ENCODE data around the gene YEATS2.

YEATS2 gene

DNA sequence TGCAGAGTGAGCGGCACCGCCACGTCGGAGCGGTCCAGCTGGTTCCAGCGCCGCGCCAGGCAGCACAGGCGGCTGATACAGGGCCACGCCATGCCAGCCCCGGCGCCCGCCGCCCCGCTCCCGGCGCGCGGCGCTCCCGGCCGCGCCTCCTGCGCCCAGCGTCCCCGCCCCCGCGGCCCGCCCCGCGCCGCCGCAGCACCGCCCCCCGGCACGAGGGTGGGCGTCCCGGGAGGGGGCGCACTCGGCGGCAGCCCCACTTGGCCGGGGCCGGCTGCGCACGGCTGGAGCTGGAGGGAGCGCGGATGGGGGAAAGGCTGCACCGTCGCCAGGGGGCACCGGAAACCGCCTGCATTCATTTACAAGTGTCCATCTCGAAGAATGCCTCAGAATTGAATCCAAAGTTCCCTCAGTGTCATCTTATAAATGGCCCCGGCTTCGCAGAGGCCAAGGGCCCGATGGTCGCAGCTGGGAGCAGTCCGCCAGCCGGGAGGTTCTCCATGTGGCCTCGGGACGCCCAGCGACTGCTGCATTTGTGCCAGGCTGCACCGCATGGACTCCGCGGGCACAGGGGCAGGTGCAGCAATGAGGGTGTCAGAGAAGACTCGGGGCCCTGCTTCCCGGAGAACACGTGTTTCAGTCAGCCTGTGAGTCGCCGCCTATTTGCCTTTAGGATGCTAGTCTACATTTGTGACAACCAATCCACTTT lies 128.0 kb downstream of the YEATS2 start, which contains the start of gene MAP6D1:
Gene MAP6D1 (minus strand): TSS at position 122 of the 706 bp plus-strand sequence. CDS start 30 bp downstream, at position 92.
- Histone ChIP-seq H3K4me3 (ENCODE audit: low read depth, low read length) (peak within 1 kb of the TSS; percentile 78), H3K36me3 (ENCODE audit: control insufficient read depth in 2 of 2, insufficient read depth in 1 of 2, low read length in 2 of 2) (peaks cover 0 to 28% of the 10 kb centered on the region in 2 experiments; a peak in 2 of 3 replicates), H3K4me1 (ENCODE audit: control insufficient read depth, insufficient read depth, low read length) (peaks cover 5% of the 10 kb centered on the region), H3K27ac (ENCODE audit: extremely low read depth, low read depth, low read length) (peak within 1 kb of the TSS; percentile 64; the same call in 1 of the 2 replicates), H3K9me3 (ENCODE audit: control insufficient read depth, insufficient read depth, low read depth, low read length) (no peaks in the 10 kb centered on the region)
- ChIA-PET POLR2A (interaction anchor here (1.9 kb wide), 1 partner anchor 59 kb away, joined by 6 read pairs; the partner anchor contains the start of gene PARL), CTCF (interaction anchor here (1.2 to 1.5 kb wide), 2 partner anchors 46 to 59 kb away, joined by 5 to 6 read pairs; partner anchors contain the start of gene PARL)
- TF ChIP-seq ZNF514 (tag by site-specific recombination; IDR thresholded peaks at IDR 0.05), result no peak
- TF ChIP-seq OSR2 (tag by site-specific recombination; IDR thresholded peaks at IDR 0.05), result no peak
- TF ChIP-seq ZNF24 (tag by site-specific recombination; IDR thresholded peaks at IDR 0.05), result 0 out of 2 replicates have a peak, but pooled peaks have one; percentile 26
- no peak for TF ChIP-seq ZNF660 (tag by site-specific recombination; IDR thresholded peaks at IDR 0.05)
- TF ChIP-seq ZNF404 (tag by site-specific recombination; IDR thresholded peaks at IDR 0.05), result no peak
- TF ChIP-seq ZNF792 (tag by site-specific recombination; IDR thresholded peaks at IDR 0.05), result no peak
- TF ChIP-seq MZF1 (tag by site-specific recombination; IDR thresholded peaks at IDR 0.05; ENCODE audit: borderline replicate concordance), result no peak
- TF ChIP-seq, protein P1, sequence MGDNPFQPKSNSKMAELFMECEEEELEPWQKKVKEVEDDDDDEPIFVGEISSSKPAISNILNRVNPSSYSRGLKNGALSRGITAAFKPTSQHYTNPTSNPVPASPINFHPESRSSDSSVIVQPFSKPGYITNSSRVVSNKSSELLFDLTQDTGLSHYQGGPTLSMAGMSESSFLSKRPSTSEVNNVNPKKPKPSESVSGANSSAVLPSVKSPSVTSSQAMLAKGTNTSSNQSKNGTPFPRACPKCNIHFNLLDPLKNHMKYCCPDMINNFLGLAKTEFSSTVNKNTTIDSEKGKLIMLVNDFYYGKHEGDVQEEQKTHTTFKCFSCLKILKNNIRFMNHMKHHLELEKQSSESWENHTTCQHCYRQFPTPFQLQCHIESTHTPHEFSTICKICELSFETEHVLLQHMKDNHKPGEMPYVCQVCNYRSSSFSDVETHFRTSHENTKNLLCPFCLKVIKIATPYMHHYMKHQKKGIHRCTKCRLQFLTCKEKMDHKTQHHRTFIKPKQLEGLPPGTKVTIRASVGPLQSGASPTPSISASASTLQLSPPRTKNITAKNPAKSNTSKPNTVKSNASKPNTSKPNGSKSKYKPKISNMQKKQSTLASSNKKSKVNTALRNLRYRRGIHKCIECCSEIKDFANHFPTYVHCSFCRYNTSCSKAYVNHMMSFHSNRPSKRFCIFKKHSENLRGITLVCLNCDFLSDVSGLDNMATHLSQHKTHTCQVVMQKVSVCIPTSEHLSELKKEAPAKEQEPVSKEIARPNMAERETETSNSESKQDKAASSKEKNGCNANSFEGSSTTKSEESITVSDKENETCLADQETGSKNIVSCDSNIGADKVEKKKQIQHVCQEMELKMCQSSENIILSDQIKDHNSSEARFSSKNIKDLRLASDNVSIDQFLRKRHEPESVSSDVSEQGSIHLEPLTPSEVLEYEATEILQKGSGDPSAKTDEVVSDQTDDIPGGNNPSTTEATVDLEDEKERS (tag by site-specific recombination; IDR thresholded peaks at IDR 0.05), result no peak
- TF ChIP-seq ZSCAN30 (tag by site-specific recombination; IDR thresholded peaks at IDR 0.05), result no peak
- no peak for TF ChIP-seq KLF7 (tag by site-specific recombination; IDR thresholded peaks at IDR 0.05; ENCODE audit: borderline replicate concordance)
- no peak for TF ChIP-seq ZNF707 (tag by site-specific recombination; IDR thresholded peaks at IDR 0.05)
- TF ChIP-seq ZNF311 (tag by site-specific recombination; IDR thresholded peaks at IDR 0.05; ENCODE audit: borderline replicate concordance), result no peak
- TF ChIP-seq ZBTB20 (tag by site-specific recombination; IDR thresholded peaks at IDR 0.05), result peak; percentile 63
- no peak for TF ChIP-seq ZNF560 (tag by site-specific recombination; IDR thresholded peaks at IDR 0.05; ENCODE audit: borderline replicate concordance)
- TF ChIP-seq YY1 (tag by site-specific recombination; IDR thresholded peaks at IDR 0.05), result 0 out of 2 replicates have a peak, but pooled peaks have one; percentile 18
- TF ChIP-seq ZNF157 (tag by site-specific recombination; IDR thresholded peaks at IDR 0.05), result no peak
- TF ChIP-seq ZNF221 (tag by site-specific recombination; IDR thresholded peaks at IDR 0.05; ENCODE audit: borderline replicate concordance), result no peak
- TF ChIP-seq ZBTB7A (tag by site-specific recombination; IDR thresholded peaks at IDR 0.05; ENCODE audit: low read depth), result no peak
- no peak; the same call in 1 of the 2 replicates for TF ChIP-seq ZBTB48 (tag by site-specific recombination; IDR thresholded peaks at IDR 0.05)
- TF ChIP-seq, protein P2, sequence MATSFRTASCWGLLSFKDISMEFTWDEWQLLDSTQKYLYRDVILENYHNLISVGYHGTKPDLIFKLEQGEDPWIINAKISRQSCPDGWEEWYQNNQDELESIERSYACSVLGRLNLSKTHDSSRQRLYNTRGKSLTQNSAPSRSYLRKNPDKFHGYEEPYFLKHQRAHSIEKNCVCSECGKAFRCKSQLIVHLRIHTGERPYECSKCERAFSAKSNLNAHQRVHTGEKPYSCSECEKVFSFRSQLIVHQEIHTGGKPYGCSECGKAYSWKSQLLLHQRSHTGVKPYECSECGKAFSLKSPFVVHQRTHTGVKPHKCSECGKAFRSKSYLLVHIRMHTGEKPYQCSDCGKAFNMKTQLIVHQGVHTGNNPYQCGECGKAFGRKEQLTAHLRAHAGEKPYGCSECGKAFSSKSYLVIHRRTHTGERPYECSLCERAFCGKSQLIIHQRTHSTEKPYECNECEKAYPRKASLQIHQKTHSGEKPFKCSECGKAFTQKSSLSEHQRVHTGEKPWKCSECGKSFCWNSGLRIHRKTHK (tag by site-specific recombination; IDR thresholded peaks at IDR 0.05), result no peak
- TF ChIP-seq RBAK (tag by site-specific recombination; IDR thresholded peaks at IDR 0.05), result no peak
- TF ChIP-seq ZBTB21 (tag by site-specific recombination; IDR thresholded peaks at IDR 0.05), result no peak
- TF ChIP-seq KLF8 (tag by site-specific recombination; IDR thresholded peaks at IDR 0.05), result no peak
- no peak for TF ChIP-seq ZNF175 (tag by site-specific recombination; IDR thresholded peaks at IDR 0.05)
- TF ChIP-seq, protein P3, sequence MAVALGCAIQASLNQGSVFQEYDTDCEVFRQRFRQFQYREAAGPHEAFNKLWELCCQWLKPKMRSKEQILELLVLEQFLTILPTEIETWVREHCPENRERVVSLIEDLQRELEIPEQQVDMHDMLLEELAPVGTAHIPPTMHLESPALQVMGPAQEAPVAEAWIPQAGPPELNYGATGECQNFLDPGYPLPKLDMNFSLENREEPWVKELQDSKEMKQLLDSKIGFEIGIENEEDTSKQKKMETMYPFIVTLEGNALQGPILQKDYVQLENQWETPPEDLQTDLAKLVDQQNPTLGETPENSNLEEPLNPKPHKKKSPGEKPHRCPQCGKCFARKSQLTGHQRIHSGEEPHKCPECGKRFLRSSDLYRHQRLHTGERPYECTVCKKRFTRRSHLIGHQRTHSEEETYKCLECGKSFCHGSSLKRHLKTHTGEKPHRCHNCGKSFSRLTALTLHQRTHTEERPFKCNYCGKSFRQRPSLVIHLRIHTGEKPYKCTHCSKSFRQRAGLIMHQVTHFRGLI (tag by site-specific recombination; IDR thresholded peaks at IDR 0.05), result no peak
- TF ChIP-seq HOXA7 (CRISPR knock-in tag; IDR thresholded peaks at IDR 0.05; ENCODE audit: borderline replicate concordance), result no peak
- TF ChIP-seq ZNF692 (tag by site-specific recombination; IDR thresholded peaks at IDR 0.05), result 0 out of 2 replicates have a peak, but pooled peaks have one; percentile 16
- TF ChIP-seq TCF7L2 (IDR thresholded peaks at IDR 0.05; ENCODE audit: borderline replicate concordance, low read depth, low read length), result no peak
- no peak for TF ChIP-seq ZNF223 (tag by site-specific recombination; IDR thresholded peaks at IDR 0.05)
